Left renal cortex interstitium (tissue), 4 donors: ENCODE measurements around the gene NUCKS1. TPM values are rescaled to one million over a fixed set of nuclear protein-coding genes. Genes with fewer than 3 reads are reported as not detected.

Experiments used
- DNase-seq, 4 donors: peaks; one replicate each; pipeline ENCODE4 v3.0.0-alpha.2; 2013; ENCODE audit warnings: low read depth in 4 of 4, low spot score in 2 of 4, missing footprints in 1 of 4
- polyA plus RNA-seq, 4 donors: library from polyadenylated mRNA; unstranded; fragments of 120-200 nt; gene quantifications; one replicate each; pipeline ENCODE4 v1.2.1, GENCODE V29; 2013; ENCODE audit not compliant: insufficient read length in 4 of 4

The NUCKS1 gene
- polyA plus RNA-seq, 4 donors = 370 to 432 (median 416) TPM

DNA sequence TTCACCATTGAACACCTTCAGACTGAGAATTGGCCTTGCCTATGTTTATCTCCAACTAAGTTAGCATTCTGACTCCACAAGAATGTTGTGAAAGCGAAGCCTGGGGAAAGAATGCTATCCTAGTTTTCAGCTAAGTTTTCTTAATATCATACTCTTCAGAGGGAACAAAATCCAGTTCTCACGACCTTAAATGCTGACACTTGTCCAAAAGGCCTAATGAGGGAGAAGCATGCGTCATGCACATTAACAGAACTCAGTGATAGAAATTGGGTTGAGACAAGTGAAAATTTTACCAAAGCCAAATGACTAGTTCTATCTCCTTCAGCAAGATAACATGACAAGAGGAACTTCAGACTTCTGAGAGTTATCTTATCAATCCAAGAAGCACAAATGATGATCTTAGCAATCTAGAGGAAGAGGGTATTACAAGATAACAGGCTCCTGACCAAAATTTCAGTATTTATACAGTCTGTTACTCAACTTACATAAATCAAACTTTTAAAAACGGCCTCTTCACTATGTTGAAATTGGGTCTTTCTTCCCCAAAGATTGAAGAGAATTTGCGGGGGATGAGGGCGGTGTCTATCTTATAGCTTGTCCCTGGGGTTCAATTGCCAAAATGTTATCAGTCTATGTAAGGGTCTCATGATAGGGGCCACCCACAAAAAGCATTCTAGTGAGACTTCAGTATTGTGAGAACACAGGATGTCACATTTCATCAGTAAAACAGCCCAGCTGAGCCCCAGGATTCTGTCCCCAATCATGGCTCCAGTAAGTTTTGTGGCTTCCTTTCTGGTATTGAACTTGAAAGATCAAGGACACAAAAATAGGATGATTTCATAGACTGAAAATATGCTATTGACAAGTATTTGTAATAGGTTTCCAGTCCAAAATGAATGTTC is 43.1 kb downstream of the NUCKS1 start:
- DNase-seq = no peak

DNA sequence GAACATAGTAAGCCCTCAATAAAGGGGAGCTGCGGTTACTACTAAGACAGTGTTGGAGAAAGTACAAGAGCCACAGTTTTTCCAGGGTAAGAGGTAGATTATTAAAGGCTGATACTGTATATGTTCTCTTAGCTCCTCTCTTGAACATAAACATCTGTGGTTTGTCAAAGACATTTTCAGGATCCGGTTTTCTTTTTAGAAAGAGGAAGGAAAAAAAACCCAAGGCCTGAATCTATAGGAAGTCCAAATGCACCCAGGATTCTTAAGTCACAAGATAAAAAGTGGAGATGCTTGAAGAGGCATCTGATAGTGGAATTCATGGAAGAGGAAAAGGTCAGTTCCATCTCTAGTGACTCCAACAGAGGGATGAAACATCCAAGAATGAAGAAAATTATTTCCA is 45.1 kb downstream of the NUCKS1 start:
- DNase-seq = no peak

DNA sequence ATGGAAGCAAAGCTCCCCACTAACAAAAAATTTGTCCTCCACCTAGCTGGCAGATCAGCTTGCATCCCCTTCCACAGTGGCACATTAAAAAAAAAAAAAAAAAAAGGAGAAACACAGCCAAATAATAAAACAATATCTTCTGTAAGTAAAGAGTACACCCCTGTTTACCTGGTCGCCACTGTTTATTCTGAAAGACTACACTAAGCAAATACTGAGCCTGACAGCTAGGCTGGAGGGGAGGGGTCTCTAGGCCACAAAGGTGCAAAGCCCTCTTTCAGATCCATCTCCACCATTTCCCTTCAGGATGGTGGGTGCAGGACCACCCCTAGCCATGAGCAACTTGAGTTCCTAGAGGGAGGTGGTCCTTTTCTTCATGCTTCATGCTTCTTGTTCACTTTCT is 46.9 kb downstream of the NUCKS1 start:
- no peak for DNase-seq

DNA sequence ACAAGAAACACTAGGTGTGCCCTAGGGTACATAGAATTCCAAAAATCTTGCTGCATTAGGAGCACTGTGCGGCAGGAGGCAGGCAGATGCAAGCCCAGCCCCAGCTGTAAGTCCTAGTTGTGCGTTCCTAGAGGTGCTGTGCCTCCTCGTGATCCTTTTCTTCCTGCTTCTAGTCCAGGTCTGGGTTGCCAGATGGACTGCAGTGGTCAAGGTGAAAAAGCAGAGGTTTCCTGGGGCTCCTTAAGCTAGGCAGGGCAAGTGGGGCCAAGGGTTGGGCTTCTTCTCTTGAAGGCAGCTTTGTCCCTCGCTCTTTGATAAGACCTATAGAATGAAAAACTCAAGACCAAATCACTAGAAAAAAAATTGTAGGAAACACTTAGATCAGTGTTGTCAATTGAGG is 48.1 kb downstream of the NUCKS1 start:
- no peak for DNase-seq

DNA sequence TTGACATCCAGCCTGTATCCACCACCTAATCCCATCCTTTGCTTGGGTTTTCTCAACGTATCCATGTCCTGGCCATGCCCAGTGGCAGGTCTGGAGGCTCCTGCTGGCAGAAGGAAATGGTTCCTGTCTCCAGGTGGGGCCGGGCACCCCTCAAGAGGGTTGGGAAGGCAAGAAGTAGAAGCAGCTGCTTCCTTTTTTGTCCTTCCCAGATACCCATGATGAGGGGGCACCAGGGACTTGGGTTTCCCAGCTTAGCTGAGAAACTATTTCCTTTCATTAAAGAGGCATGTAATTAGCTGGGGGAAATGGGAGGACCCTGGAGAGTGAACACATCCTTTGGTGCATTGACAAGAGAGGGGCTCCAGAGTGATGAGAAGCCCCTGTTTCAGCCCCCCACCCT is 48.6 kb downstream of the NUCKS1 start:
- DNase-seq = no peak

DNA sequence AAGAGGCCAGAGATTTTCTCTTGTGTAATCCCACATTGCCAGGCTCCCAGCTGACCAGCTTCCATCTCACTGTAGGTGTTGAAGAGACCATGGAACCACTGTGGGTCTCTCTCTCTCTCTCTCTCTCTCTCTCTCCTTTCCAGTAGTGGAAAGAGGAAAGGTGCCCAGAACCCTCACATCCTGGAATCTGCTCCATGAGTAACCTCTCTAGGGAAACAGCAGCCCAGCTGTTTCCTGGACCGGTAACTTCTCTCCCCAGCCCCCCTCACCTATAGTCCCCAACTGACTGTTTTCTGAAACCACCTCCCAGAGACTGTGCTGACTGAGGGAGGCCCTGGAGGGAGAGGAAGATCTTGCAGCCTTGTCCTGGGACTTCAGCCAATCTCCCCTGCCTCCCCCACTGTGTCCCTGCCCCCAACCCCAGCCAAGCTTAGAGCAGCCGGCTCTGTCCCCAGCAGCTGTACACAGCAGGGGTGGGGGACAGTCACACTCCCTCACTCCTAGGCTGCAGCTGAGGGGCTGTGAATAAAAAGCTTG is 49.0 kb downstream of the NUCKS1 start:
- peak in 2 of 4 donors; percentile 61 to 68 for DNase-seq

DNA sequence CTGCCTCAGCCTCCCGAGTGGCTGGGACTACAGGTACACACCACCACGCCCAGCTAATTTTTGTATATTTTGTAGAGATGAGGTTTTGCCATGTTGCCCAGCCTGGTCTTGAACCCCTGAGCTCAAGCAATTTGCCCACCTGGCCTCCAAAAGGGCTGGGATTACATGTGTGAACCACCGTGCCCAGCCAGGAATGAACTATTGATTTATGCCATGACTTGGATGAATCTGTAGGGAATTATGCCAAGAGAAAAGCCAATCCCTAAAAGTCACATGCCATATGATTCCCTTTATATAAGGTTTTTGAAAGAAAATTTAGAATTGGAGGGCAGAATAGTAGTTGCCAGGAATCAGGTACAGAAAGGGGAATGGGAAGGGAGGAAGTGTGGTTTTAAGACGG is 50.6 kb downstream of the NUCKS1 start:
- DNase-seq = no peak

DNA sequence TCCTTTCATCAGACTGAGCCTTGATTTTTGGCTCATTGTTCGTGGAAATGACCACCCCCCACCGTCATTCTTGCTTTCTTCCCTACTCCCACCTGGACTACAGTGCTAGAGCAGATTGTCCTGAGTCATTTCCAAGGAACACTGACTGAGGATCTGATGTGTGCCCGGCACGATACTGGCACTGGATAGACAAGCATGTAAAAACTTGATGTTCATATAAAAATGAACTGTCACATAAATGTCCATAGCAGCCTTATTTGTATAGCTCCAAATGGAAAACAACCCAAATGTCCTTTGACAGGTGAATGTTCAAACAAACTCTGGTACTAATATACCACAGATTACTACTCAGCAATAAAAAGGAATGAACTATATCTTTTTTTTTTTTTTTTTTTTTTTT is 51.1 kb downstream of the NUCKS1 start:
- no peak for DNase-seq

DNA sequence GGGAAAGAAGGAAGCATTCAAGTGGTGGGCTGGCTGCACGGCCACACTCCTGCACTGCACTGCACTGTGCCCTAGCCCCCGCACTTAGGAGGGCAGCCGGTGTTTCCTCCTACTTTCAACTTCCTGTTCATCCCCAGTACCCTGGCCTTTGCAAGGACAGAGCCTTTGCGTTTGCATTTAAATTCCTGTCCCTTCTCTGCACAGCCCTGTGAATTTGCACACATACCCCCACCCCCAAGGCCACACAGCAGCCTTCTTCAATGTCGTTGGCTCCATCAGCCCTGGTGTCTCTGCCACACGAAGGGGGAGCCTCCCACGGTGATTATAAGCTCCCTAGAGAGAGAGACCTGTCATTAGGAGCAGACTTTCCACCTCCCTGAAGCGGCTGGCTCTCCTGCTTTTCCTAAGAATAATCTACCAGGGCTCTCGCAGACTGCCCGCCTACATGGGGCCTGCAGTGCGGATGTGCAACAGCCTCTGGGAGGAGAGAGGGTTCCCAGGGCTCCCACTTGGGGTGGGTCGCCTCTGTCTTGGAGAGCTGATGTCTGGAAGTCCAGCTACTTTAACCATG is 56.5 kb downstream of the NUCKS1 start:
- no peak for DNase-seq

DNA sequence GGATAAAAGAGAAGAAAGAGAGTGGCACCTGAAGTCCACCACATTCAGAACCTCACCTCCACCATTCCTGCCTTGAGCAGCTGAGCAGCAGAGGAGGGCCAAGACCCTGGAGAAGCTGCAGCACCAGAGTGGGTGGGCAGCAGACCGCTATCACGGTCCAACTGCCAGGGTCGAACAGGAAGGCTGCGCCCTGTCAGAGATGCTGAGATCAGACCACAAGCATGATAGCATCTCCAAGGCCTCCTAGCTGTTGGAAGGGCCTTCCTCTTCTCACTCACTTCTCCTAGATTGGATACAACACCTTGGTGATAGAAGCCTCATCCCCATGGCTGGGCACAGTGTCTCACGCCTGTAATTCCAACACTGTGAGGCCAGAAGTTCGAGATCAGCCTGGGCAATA is 57.6 kb downstream of the NUCKS1 start:
- DNase-seq = no peak

DNA sequence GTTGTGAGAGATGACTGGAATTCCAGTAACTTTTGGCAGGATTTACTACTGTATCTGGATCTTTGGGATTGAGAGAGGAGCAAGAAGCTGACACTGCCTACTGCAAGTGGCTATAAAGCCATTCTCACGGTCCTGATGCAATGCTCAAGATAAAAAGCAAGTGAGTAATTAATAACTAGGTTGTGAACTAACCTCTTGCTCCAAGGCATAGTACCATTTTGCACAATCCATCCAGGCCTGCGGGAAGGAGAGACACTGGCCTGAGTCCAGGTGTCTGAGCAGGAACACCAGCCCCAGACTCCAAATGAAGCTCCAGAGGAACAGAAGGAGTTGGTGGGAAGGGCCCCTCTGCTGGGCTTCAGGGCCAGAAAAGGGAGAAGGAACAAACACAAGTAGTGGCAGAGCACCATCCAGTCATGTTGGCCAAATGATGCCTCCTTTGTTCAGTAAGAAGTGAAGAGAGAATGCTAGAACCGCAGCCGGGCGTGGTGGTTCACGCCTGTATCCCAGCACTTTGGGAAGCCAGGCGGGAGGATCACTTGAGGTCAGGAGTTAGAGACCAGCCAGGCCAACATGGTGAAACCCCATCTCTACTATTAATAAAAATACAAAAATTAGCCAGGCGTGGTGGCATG is 59.7 kb downstream of the NUCKS1 start:
- DNase-seq = no peak

DNA sequence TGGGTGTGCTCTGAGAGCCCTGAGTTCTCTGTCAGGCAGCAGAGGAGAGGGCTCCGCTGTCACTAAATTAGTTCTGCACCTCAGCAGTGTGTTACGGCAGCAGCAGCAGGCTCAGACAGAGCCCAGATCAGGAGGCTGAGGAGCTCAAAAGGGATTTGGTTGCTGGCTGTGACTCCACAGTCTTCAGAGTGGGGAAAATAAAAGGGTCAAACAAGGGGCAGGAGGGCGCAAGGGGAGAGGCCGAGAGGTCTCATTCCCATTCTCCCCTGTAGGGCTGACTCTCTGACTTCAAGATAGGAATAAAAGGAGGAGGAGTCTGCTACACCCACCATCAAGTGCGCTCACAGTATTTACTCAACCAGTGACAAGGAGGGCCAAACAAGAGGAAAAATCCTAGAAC is 60.5 kb downstream of the NUCKS1 start:
- no peak for DNase-seq

DNA sequence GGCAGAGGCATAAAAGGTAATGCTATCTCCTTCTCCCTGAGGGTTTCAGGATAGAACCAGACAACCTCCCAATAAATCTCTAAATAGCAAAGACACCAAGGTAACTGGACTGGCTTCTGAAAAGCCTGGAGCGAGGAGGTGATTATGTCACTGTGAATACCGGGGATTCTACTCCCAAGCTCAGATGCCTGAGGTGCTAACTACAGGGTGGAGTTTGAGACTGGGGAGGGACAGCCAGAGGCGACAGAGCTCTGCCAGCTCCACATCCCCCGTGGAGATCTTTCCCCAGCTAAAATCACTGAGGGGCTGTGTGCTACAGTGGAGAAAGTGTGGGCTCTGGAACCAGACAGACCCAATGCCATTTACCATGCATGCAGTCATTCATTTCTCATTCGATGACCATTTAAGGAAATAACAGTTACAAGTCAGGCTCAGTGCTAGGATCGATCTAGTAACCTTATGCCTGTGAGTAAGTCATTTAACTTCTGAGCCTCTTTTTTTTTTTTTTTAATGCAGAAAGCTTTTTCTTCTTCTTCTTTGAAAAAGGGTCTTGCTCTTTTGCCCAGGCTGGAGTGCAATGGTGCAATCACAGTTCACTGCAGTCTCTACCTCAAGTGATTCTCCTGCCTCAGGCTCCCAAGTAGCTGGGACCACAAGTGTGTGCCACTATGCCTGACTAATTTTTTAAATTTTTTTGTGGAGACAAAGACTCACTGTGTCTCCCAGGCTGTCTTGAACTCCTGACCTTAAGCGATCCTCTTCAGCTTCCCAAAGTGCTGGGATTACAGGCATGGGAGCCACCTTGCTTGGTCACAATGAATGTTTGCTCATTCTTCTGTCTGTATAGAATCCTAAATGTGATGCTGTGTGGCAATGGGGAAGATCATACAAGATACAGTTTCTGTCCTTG is 61.6 kb downstream of the NUCKS1 start:
- no peak for DNase-seq

DNA sequence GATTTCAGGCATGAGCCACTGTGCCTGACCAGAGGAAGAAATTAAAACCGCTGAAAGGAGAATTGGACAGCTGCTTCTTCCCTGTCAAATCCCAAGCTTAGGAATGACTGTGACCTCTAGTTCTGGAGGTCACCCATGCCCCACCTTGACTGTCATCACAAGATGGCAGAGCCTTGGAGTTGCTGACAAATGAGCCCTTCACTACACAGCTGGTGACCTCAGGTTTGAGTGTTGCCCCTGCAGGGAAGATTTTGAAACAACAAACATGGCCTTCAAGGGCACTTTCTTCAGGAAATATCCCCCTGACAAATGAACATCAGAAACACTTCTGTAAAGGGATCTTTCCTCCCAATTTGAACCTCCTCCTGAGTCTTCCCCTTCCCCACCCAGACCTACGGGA is 62.7 kb downstream of the NUCKS1 start:
- DNase-seq = no peak

DNA sequence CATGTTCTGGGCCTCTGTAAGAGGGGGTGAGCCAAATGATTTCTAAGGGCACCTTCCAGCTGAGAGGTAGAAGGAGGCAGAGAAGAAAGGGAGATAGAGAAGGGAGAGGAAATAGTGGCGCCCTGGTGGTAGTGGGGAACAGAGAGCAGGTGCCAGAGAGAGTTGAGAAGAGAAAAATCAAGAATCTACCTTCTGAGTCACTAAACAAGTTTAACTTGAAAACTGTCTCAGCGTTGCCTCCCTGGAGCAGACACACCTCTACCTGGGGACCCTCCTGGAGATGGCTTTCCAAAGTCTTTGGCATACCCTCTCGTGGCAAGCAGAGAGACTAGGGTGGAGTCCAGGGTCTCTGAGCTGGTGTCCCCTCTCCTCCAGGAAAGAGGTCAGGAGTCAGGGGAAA is 68.6 kb downstream of the NUCKS1 start:
- DNase-seq = no peak

DNA sequence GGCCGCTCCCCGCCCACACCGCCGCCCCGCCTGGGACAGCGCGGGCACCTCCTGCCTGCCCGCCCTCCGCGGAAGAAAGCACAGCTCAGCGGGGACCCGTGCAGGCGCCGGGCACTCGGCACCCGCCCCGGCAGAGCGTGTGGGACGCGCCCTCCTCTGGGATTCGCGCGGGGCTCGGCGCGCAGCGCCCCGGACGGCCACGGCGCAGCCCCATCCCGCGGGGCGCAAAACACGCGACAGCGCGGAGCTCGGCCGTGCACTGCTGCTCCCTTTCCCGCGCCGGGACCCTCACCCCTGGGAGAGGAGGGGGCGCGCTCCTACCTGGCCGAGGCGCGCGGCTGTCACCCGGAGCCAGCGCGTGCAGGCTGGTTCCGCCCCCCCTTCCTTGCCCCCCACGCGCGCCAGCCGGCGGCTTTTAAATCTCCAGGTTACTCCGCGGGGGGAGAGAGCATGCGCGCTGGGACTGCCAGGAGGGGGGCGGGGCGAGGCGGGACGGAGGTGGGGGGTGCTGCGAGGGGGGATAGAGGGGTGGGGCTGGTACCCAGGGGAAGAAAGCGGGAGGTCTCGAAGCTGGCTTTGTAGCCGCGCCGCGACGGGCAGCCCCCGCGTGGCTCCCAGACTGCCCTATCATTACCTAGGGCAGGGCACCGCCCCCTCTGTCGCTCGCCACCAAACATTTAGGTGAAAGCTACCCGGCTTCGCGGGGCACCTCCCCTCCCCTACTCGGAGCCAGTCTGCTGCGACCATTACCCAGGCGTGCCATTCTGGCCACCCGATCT is 69.7 kb downstream of the NUCKS1 start, which contains the start of gene SLC45A3:
Gene SLC45A3, minus strand, starts transcription at position 437 of the 779 bp plus-strand sequence. CDS start 15,853 bp downstream, outside the sequence.
- DNase-seq = no peak

DNA sequence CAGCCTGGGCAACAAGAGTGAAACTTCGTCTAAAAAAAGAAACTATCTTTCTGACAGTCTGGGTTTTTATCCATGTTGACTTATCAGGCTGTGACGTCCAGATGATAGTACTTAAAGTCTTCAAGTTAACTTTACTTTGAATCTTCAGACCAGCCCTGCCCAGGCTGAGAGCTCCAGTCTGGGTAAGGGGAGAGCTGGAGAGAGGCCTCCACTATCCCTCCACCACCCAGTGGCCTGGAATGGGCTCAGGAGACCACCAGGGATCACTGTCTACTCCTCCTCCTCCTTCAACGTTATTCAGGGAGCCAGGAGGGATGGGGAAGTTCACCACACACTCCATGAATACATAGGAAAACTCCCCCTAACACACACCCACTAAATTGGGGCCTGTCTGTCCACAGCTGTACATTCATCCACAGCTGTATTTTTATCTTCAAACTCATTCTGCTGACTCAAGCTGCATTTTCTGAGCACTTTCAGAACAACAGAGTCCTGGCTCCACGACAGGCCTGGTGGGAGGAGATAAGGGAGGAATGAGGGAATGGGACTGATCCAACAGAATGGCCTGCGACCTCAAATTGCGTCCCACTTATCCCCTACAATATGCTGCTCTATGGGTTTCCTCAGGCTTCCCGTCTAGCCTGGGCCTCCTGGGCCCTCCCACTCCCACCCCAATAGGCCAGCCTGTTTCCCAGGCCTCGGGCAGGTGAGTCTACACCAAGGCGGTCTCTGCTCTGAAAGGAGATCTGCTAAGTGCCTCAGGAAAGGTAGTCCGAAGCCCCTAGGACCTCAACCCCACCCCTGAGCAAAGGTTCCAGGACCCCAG is 71.5 kb downstream of the NUCKS1 start:
- no peak for DNase-seq

DNA sequence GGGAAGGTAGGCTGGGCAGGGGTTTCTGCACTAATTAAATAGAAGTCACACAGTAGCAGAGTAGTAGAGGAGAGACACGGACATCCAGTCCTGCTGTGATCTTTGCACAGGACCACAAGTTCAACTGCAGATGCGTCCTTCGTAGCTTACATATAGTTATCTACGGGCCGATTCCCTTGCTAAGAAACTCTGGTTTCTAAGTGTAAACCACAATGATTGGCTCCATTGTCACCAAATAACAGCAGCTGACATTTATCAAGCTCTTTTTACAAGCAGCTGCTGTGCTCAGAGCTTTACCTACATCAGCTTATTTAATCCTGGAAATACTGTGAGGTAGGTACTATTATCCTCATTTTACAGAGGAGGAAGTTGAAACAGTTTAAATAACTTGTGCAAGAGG is 72.8 kb downstream of the NUCKS1 start:
- DNase-seq = no peak

DNA sequence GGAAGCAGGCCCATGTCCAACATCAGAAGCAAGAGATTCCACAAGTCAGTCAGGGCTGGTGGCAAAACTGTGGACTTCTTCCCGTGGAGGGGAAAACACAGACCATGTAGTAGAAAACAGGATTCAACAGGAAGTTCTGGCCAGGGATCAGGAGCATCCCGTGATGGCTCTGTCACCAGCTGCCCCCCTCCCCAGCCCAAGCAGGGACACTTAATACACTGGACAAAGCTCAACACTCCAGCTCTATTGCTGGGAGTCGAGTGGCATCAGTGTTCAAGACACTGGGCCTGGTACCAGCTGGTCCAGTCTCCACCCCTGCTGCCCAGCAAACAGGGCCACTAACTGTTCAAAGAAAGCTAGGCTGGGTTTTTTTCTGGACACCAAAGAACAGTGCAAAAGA is 73.4 kb downstream of the NUCKS1 start:
- DNase-seq = no peak
